ENCODE results near the gene EXOC3. TPM values are rescaled to one million over a fixed set of nuclear protein-coding genes. Genes with fewer than 3 reads are reported as not detected.
A peak's percentile ranks its signal among the peaks of the same experiment; 100 is the strongest.

The EXOC3 gene
- total RNA-seq, 3 donors from 2014 or later = 49.8 to 63.7 (median 53.3) TPM

DNA sequence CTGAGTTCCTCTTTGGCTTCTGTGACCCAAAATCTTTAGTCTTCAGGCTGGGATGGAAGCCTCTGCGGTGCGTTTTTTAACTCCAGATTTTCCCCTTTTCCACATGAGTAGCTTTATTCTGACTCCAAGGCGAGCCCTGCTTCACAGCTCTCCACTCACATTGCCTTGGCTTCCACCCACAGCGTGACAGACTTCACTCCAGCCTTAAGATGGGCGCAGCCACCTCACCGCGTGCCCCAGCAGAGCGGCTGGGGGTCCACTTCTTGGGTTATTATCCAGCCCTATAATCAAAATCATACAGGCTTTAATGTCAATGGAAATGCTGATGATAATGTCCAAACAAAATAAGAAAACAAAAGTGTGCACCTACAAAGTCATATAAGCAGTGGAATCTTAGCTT lies 1.2 kb downstream of the EXOC3 start:
- Histone ChIP-seq H3K27ac (no peak overlapping the region), H3K4me1 (peaks cover 0 to 6% of the 10 kb centered on the region in 2 donors), H3K9me3 (no peaks in the 10 kb centered on the region), H3K36me3 (no peaks in the 10 kb centered on the region), H3K4me3 (peak overlapping the region; percentile 85 to 99 (median 95)), H3K27me3 (no peaks in the 10 kb centered on the region)
- no peak for DNase-seq (ENCODE audit: low spot score in 2 of 2)
- TF ChIP-seq, protein P1, sequence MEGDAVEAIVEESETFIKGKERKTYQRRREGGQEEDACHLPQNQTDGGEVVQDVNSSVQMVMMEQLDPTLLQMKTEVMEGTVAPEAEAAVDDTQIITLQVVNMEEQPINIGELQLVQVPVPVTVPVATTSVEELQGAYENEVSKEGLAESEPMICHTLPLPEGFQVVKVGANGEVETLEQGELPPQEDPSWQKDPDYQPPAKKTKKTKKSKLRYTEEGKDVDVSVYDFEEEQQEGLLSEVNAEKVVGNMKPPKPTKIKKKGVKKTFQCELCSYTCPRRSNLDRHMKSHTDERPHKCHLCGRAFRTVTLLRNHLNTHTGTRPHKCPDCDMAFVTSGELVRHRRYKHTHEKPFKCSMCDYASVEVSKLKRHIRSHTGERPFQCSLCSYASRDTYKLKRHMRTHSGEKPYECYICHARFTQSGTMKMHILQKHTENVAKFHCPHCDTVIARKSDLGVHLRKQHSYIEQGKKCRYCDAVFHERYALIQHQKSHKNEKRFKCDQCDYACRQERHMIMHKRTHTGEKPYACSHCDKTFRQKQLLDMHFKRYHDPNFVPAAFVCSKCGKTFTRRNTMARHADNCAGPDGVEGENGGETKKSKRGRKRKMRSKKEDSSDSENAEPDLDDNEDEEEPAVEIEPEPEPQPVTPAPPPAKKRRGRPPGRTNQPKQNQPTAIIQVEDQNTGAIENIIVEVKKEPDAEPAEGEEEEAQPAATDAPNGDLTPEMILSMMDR (IDR thresholded peaks at IDR 0.05) = no peak
- TF ChIP-seq POLR2A (IDR thresholded peaks at IDR 0.05) (no peak), POLR2AphosphoS5 (IDR thresholded peaks at IDR 0.05) (no peak)
- intact Hi-C loops (cut with DNase I; ENCODE audit: low total_unique reads) = no loop called here

GRCh38 chr5:445591-445990 lies 2.6 kb downstream of the EXOC3 start:
- Histone ChIP-seq H3K36me3 (no peaks in the 10 kb centered on the region), H3K27ac (no peak overlapping the region), H3K4me3 (no peak overlapping the region), H3K27me3 (no peaks in the 10 kb centered on the region), H3K9me3 (no peaks in the 10 kb centered on the region), H3K4me1 (peaks cover 0 to 6% of the 10 kb centered on the region in 2 donors)
- intact Hi-C loops (cut with DNase I; ENCODE audit: low total_unique reads) = no loop called here
- no peak for TF ChIP-seq POLR2A (IDR thresholded peaks at IDR 0.05)
- DNase-seq (ENCODE audit: low spot score in 2 of 2) = no peak

DNA sequence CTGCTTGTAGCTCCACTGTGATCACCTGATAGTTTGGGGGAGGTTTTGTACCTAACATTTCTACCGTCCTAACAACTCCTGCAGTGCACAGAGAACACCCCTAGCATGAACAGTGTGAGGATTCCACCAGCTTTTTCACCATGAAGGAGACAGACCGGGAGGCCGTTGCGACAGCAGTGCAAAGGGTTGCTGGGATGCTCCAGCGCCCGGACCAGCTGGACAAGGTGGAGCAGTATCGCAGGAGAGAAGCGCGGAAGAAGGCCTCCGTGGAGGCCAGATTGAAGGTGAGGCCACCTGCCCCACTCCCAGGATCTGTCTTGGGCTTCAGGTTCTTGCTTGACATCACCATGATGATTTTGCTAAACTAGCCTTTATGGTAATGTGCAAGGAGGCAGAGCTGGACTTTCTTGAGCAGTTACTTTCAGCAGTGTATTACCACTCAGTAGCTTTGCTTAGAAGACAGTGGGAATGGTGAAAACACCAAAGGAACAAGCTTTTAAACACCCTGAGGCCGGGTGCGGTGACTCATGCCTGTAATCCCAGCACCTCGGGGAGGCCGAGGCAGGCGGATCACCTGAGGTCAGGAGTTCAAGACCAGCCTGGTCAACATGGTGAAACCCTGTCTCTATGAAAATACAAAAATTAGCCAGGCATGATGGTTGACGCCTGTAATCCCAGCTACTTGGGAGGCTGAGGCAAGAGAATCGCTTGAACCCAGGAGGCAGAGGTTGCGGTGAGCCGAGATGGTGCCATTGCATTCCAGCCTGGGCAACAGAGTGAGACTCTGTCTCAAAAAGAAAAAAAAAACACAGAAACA lies 3.3 kb downstream of the EXOC3 start:
- intact Hi-C loops (cut with DNase I; ENCODE audit: low total_unique reads) = no loop called here
- peaks cover 0 to 3% of the 10 kb centered on the region in 2 donors for H3K9me3 ChIP-seq
- peaks cover 4% of the 10 kb centered on the region for H3K36me3 ChIP-seq
- no peak overlapping the region for H3K27ac ChIP-seq
- TF ChIP-seq POLR2AphosphoS5 (IDR thresholded peaks at IDR 0.05) (no peak), POLR2A (IDR thresholded peaks at IDR 0.05) (no peak)
- TF ChIP-seq, protein P1 (IDR thresholded peaks at IDR 0.05) = no peak
- peaks cover 0 to 6% of the 10 kb centered on the region in 2 donors for H3K4me1 ChIP-seq
- DNase-seq (ENCODE audit: low spot score in 2 of 2) = no peak
- no peaks in the 10 kb centered on the region for H3K27me3 ChIP-seq
- no peak overlapping the region for H3K4me3 ChIP-seq

DNA sequence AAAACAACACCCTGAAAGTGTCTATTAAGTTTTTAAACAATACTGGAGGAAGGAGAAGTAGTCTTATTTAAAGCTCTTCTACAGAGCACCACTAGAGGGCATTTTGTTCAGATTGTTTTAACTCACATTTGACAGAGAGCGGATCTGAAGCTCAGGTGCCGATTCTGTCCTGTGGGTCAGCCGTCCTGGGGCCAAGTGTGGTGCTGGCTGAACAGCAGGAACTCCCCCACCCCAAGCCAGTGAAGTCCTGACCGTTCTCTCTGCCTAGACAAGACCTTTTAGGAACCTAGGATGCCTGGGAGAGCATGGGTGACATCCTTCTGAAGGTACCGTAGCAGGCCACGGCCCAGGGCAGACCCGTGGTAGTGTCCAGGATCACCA lies 3.9 kb downstream of the EXOC3 start:
- peaks cover 0 to 6% of the 10 kb centered on the region in 2 donors for H3K4me1 ChIP-seq
- TF ChIP-seq, protein P1 (IDR thresholded peaks at IDR 0.05) = peak in 2 of 3 donors; percentile 14 to 34
- TF ChIP-seq POLR2A (IDR thresholded peaks at IDR 0.05) (no peak), POLR2AphosphoS5 (IDR thresholded peaks at IDR 0.05) (no peak)
- H3K36me3 ChIP-seq = peaks cover 4% of the 10 kb centered on the region
- no peaks in the 10 kb centered on the region for H3K27me3 ChIP-seq
- peaks cover 5 to 9% of the 10 kb centered on the region in 2 donors for H3K9me3 ChIP-seq
- intact Hi-C loops (cut with DNase I; ENCODE audit: low total_unique reads) = no loop called here
- no peak overlapping the region for H3K27ac ChIP-seq
- no peak overlapping the region for H3K4me3 ChIP-seq
- no peak for DNase-seq (ENCODE audit: low spot score in 2 of 2)

DNA sequence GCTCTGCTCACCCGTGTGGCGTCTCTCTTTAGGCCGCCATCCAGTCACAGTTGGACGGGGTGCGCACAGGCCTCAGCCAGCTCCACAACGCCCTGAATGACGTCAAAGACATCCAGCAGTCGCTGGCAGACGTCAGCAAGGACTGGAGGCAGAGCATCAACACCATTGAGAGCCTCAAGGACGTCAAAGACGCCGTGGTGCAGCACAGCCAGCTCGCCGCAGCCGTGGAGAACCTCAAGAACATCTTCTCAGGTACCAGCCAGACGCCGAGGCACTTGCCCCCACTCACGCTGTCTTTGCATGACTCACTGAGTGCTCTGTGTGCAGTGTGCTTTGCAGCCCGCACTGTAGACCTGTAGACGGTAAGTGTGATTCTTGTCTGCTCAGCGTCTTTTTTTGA lies 4.5 kb downstream of the EXOC3 start:
- H3K4me1 ChIP-seq = peaks cover 0 to 6% of the 10 kb centered on the region in 2 donors
- peaks cover 10 to 15% of the 10 kb centered on the region in 2 donors for H3K9me3 ChIP-seq
- no peak overlapping the region for H3K4me3 ChIP-seq
- H3K27ac ChIP-seq = no peak overlapping the region
- DNase-seq (ENCODE audit: low spot score in 2 of 2) = no peak
- H3K36me3 ChIP-seq = peaks cover 4% of the 10 kb centered on the region
- TF ChIP-seq POLR2AphosphoS5 (IDR thresholded peaks at IDR 0.05) = no peak
- TF ChIP-seq POLR2A (IDR thresholded peaks at IDR 0.05) = no peak
- TF ChIP-seq, protein P1 (IDR thresholded peaks at IDR 0.05) = no peak
- intact Hi-C loops (cut with DNase I; ENCODE audit: low total_unique reads) = no loop called here
- H3K27me3 ChIP-seq = no peaks in the 10 kb centered on the region

All from breast epithelium (tissue), 4 donors.